Measurements from ENCODE around the gene TP63.
"Not testable (repeated sequence)": the region's sequence is repeated elsewhere in the genome, so short reads cannot be mapped to it uniquely, and the experiment has no call there.

TP63 gene

GRCh38 chr3:189590223-189590622 lies 41.0 kb upstream of the TP63 start:
- H4K8ac ChIP-seq (ENCODE audit: low read length), result no peak overlapping the region
- H2AFZ ChIP-seq (ENCODE audit: low read depth, low read length), result no peak overlapping the region
- WGBS, result 77% methylated on average over 2 of the region's 3 CpGs
- H3K27me3 ChIP-seq (ENCODE audit: control insufficient read depth in 1 of 2, insufficient read depth in 1 of 2, low read length in 2 of 2), result no peaks in the 10 kb centered on the region
- H2BK120ac ChIP-seq (ENCODE audit: low read depth, low read length), result no peak overlapping the region
- H2BK12ac ChIP-seq (ENCODE audit: low read length in 2 of 2), result no peak overlapping the region
- H3K23ac ChIP-seq (ENCODE audit: low read length in 2 of 2), result no peak overlapping the region
- H3K14ac ChIP-seq (ENCODE audit: low read length in 2 of 2), result no peak overlapping the region
- DNase-seq, result no peak
- H3K18ac ChIP-seq (ENCODE audit: low read depth in 1 of 2, low read length in 2 of 2), result no peak overlapping the region
- H2AK5ac ChIP-seq (ENCODE audit: low read length, severe bottlenecking), result no peak overlapping the region
- no peaks in the 10 kb centered on the region for H3K36me3 ChIP-seq (ENCODE audit: control insufficient read depth in 1 of 2, insufficient read depth in 2 of 2, low read depth in 1 of 2, low read length in 2 of 2)
- H3K9me3 ChIP-seq (ENCODE audit: control insufficient read depth, low read length), result peaks cover 4% of the 10 kb centered on the region
- no peaks in the 10 kb centered on the region for H3K4me1 ChIP-seq (ENCODE audit: control insufficient read depth, insufficient read depth, low read depth, low read length)
- no peak overlapping the region for H3K9ac ChIP-seq (ENCODE audit: low read length)
- no peak overlapping the region for H4K91ac ChIP-seq (ENCODE audit: low read length)
- no peak overlapping the region for H3K4ac ChIP-seq (ENCODE audit: low read depth in 1 of 2, low read length in 2 of 2)
- no peak overlapping the region for H3K4me3 ChIP-seq (ENCODE audit: insufficient read depth in 1 of 2, low read depth in 1 of 2, low read length in 2 of 2)
- no peak overlapping the region for H2BK15ac ChIP-seq (ENCODE audit: low read depth, poor library complexity, severe bottlenecking)
- H3K27ac ChIP-seq (ENCODE audit: low read length, poor library complexity, severe bottlenecking), result no peak overlapping the region
- H3K4me2 ChIP-seq (ENCODE audit: low read length, poor library complexity, severe bottlenecking), result no peak overlapping the region
- no peak overlapping the region for H2BK5ac ChIP-seq (ENCODE audit: low read depth, low read length, poor library complexity, severe bottlenecking)
- H3K79me1 ChIP-seq (replicated peaks; ENCODE audit: low read length, poor library complexity, severe bottlenecking), result no peaks in the 10 kb centered on the region

- H3K4me1 ChIP-seq (ENCODE audit: control insufficient read depth, insufficient read depth, low read depth, low read length), result no peaks in the 10 kb centered on the region
- no peaks in the 10 kb centered on the region for H3K36me3 ChIP-seq (ENCODE audit: control insufficient read depth in 1 of 2, insufficient read depth in 2 of 2, low read depth in 1 of 2, low read length in 2 of 2)
- no peak overlapping the region for H4K8ac ChIP-seq (ENCODE audit: low read length)
These were observed 37.6 kb upstream of the TP63 start for GRCh38 chr3:189593581-189593980.

GRCh38 chr3:189596078-189596979 lies 34.9 kb upstream of the TP63 start:
- not testable (repeated sequence) for H3K27ac ChIP-seq (ENCODE audit: low read length, poor library complexity, severe bottlenecking)

More at GRCh38 chr3:189593581-189593980, 37.6 kb upstream of the TP63 start:
- no peak overlapping the region for H3K4me2 ChIP-seq (ENCODE audit: low read length, poor library complexity, severe bottlenecking)
- no peak overlapping the region for H3K23ac ChIP-seq (ENCODE audit: low read length in 2 of 2)
- no peak overlapping the region for H2AK5ac ChIP-seq (ENCODE audit: low read length, severe bottlenecking)
- no peaks in the 10 kb centered on the region for H3K79me1 ChIP-seq (replicated peaks; ENCODE audit: low read length, poor library complexity, severe bottlenecking)
- no peak overlapping the region for H2BK15ac ChIP-seq (ENCODE audit: low read depth, poor library complexity, severe bottlenecking)
- H2BK5ac ChIP-seq (ENCODE audit: low read depth, low read length, poor library complexity, severe bottlenecking), result no peak overlapping the region
- H2AFZ ChIP-seq (ENCODE audit: low read depth, low read length), result no peak overlapping the region
- no peak for DNase-seq
- H3K27me3 ChIP-seq (ENCODE audit: control insufficient read depth in 1 of 2, insufficient read depth in 1 of 2, low read length in 2 of 2), result no peaks in the 10 kb centered on the region
- H3K14ac ChIP-seq (ENCODE audit: low read length in 2 of 2), result no peak overlapping the region
- no peak overlapping the region for H4K91ac ChIP-seq (ENCODE audit: low read length)
- H3K4ac ChIP-seq (ENCODE audit: low read depth in 1 of 2, low read length in 2 of 2), result no peak overlapping the region
- H2BK12ac ChIP-seq (ENCODE audit: low read length in 2 of 2), result no peak overlapping the region
- no peak overlapping the region for H3K18ac ChIP-seq (ENCODE audit: low read depth in 1 of 2, low read length in 2 of 2)
- H3K9me3 ChIP-seq (ENCODE audit: control insufficient read depth, low read length), result peaks cover 4% of the 10 kb centered on the region
- H3K4me3 ChIP-seq (ENCODE audit: insufficient read depth in 1 of 2, low read depth in 1 of 2, low read length in 2 of 2), result no peak overlapping the region
- no peak overlapping the region for H3K27ac ChIP-seq (ENCODE audit: low read length, poor library complexity, severe bottlenecking)
- H2BK120ac ChIP-seq (ENCODE audit: low read depth, low read length), result no peak overlapping the region
- no peak overlapping the region for H3K9ac ChIP-seq (ENCODE audit: low read length)

GRCh38 chr3:189597918-189598317 lies 33.3 kb upstream of the TP63 start:
- WGBS, result 69% methylated on average over 1 of the region's 2 CpGs
- H3K9me3 ChIP-seq (ENCODE audit: control insufficient read depth, low read length), result no peaks in the 10 kb centered on the region
- no peak for DNase-seq
- no peaks in the 10 kb centered on the region for H3K79me1 ChIP-seq (replicated peaks; ENCODE audit: low read length, poor library complexity, severe bottlenecking)
- no peak overlapping the region for H2BK12ac ChIP-seq (ENCODE audit: low read length in 2 of 2)
- H3K27ac ChIP-seq (ENCODE audit: low read length, poor library complexity, severe bottlenecking), result no peak overlapping the region
- H3K4ac ChIP-seq (ENCODE audit: low read depth in 1 of 2, low read length in 2 of 2), result no peak overlapping the region
- H3K23ac ChIP-seq (ENCODE audit: low read length in 2 of 2), result no peak overlapping the region
- H2AK5ac ChIP-seq (ENCODE audit: low read length, severe bottlenecking), result no peak overlapping the region
- no peaks in the 10 kb centered on the region for H3K4me1 ChIP-seq (ENCODE audit: control insufficient read depth, insufficient read depth, low read depth, low read length)
- no peak overlapping the region for H3K9ac ChIP-seq (ENCODE audit: low read length)
- H3K18ac ChIP-seq (ENCODE audit: low read depth in 1 of 2, low read length in 2 of 2), result no peak overlapping the region
- no peaks in the 10 kb centered on the region for H3K27me3 ChIP-seq (ENCODE audit: control insufficient read depth in 1 of 2, insufficient read depth in 1 of 2, low read length in 2 of 2)
- H3K4me2 ChIP-seq (ENCODE audit: low read length, poor library complexity, severe bottlenecking), result no peak overlapping the region
- H2BK5ac ChIP-seq (ENCODE audit: low read depth, low read length, poor library complexity, severe bottlenecking), result no peak overlapping the region
- no peak overlapping the region for H4K8ac ChIP-seq (ENCODE audit: low read length)
- no peak overlapping the region for H3K14ac ChIP-seq (ENCODE audit: low read length in 2 of 2)
- no peak overlapping the region for H2BK15ac ChIP-seq (ENCODE audit: low read depth, poor library complexity, severe bottlenecking)
- H2AFZ ChIP-seq (ENCODE audit: low read depth, low read length), result no peak overlapping the region
- no peak overlapping the region for H4K91ac ChIP-seq (ENCODE audit: low read length)
- no peak overlapping the region for H2BK120ac ChIP-seq (ENCODE audit: low read depth, low read length)
- no peaks in the 10 kb centered on the region for H3K36me3 ChIP-seq (ENCODE audit: control insufficient read depth in 1 of 2, insufficient read depth in 2 of 2, low read depth in 1 of 2, low read length in 2 of 2)
- H3K4me3 ChIP-seq (ENCODE audit: insufficient read depth in 1 of 2, low read depth in 1 of 2, low read length in 2 of 2), result no peak overlapping the region

More at GRCh38 chr3:189596078-189596979, 34.9 kb upstream of the TP63 start:
- H3K23ac ChIP-seq (ENCODE audit: low read length in 2 of 2); H3K27me3 ChIP-seq (ENCODE audit: control insufficient read depth in 1 of 2, insufficient read depth in 1 of 2, low read length in 2 of 2); H3K4me2 ChIP-seq (ENCODE audit: low read length, poor library complexity, severe bottlenecking); H4K91ac ChIP-seq (ENCODE audit: low read length); H2BK15ac ChIP-seq (ENCODE audit: low read depth, poor library complexity, severe bottlenecking); H3K4me3 ChIP-seq (ENCODE audit: insufficient read depth in 1 of 2, low read depth in 1 of 2, low read length in 2 of 2); H3K4me1 ChIP-seq (ENCODE audit: control insufficient read depth, insufficient read depth, low read depth, low read length); H2BK5ac ChIP-seq (ENCODE audit: low read depth, low read length, poor library complexity, severe bottlenecking); H3K9ac ChIP-seq (ENCODE audit: low read length); H2BK120ac ChIP-seq (ENCODE audit: low read depth, low read length); DNase-seq; H3K9me3 ChIP-seq (ENCODE audit: control insufficient read depth, low read length); H3K4ac ChIP-seq (ENCODE audit: low read depth in 1 of 2, low read length in 2 of 2); H2BK12ac ChIP-seq (ENCODE audit: low read length in 2 of 2); H3K14ac ChIP-seq (ENCODE audit: low read length in 2 of 2); H3K18ac ChIP-seq (ENCODE audit: low read depth in 1 of 2, low read length in 2 of 2); H2AK5ac ChIP-seq (ENCODE audit: low read length, severe bottlenecking); H2AFZ ChIP-seq (ENCODE audit: low read depth, low read length); H3K36me3 ChIP-seq (ENCODE audit: control insufficient read depth in 1 of 2, insufficient read depth in 2 of 2, low read depth in 1 of 2, low read length in 2 of 2); H4K8ac ChIP-seq (ENCODE audit: low read length); H3K79me1 ChIP-seq (replicated peaks; ENCODE audit: low read length, poor library complexity, severe bottlenecking): not testable (repeated sequence)
- 94% methylated on average over 43 of the region's 45 CpGs for WGBS
